ENCODE data around the gene SPON1. TPM values are rescaled to one million over a fixed set of nuclear protein-coding genes. Genes with fewer than 3 reads are reported as not detected.

SPON1 gene
- total RNA-seq, 2 donors from 2014 or later: 9.3 to 26.7 TPM

DNA sequence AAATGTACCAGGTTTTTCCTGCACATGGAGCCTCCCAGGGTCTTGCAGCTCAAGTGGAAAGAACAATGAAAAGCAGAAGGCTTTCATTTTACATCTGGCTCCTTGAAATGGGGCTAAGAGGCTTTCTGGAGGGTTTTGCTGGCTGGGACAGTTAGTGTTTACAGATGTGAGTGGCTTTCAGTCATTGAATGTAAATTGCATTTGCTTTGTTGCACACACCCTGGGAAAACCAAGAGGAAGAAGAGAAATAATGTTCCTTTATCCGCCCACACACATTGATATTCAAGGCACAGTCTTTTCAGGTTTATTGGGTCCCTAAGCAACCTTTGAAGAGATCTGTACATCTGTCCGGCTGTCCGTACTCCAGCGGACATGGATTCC is 144.5 kb downstream of the SPON1 start:
- H3K27ac ChIP-seq: no peak overlapping the region
- ATAC-seq (no peak), DNase-seq (no peak)
- no peaks in the 10 kb centered on the region for H3K4me1 ChIP-seq
- H3K36me3 ChIP-seq (replicated peaks in 1 of 2; ENCODE audit: insufficient read depth in 1 of 2, low read depth in 2 of 2): no peaks in the 10 kb centered on the region
- TF ChIP-seq, protein P1, sequence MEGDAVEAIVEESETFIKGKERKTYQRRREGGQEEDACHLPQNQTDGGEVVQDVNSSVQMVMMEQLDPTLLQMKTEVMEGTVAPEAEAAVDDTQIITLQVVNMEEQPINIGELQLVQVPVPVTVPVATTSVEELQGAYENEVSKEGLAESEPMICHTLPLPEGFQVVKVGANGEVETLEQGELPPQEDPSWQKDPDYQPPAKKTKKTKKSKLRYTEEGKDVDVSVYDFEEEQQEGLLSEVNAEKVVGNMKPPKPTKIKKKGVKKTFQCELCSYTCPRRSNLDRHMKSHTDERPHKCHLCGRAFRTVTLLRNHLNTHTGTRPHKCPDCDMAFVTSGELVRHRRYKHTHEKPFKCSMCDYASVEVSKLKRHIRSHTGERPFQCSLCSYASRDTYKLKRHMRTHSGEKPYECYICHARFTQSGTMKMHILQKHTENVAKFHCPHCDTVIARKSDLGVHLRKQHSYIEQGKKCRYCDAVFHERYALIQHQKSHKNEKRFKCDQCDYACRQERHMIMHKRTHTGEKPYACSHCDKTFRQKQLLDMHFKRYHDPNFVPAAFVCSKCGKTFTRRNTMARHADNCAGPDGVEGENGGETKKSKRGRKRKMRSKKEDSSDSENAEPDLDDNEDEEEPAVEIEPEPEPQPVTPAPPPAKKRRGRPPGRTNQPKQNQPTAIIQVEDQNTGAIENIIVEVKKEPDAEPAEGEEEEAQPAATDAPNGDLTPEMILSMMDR (IDR thresholded peaks at IDR 0.05): no peak
- TF ChIP-seq POLR2A (IDR thresholded peaks at IDR 0.05): no peak
- no peaks in the 10 kb centered on the region for H3K9me3 ChIP-seq
- H3K4me3 ChIP-seq: no peak overlapping the region
- WGBS, 2 donors: 64 to 70% methylated on average over 4 of the region's 4 CpGs
- H3K27me3 ChIP-seq: no peaks in the 10 kb centered on the region
- intact Hi-C loops (cut with DNase I): no loop called here

DNA sequence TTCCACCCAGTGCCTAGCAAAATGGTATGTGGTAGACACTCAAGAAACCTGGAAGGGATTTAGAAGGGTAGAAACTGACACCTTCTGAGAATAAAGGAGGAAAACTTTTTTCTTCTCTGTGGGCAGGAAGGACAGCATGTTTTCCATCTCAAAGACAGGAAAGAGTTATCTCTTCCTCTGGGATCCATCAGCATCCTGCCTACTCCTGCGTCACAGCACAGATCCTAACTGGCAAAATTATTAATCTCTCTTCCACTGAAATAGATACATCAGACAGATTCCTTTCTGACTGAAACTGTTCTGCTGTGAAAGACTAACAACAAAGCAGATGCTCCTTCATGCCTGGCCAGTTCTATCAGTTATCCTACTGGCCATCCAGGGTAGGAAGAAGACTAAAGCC is 147.2 kb downstream of the SPON1 start:
- H3K27ac ChIP-seq: no peak overlapping the region
- DNase-seq: no peak
- WGBS, 2 donors: 85 to 88% methylated on average over 1 of the region's 1 CpG
- no peaks in the 10 kb centered on the region for H3K9me3 ChIP-seq
- intact Hi-C loops (cut with DNase I): no loop called here
- H3K27me3 ChIP-seq: no peaks in the 10 kb centered on the region
- no peak for ATAC-seq
- no peaks in the 10 kb centered on the region for H3K36me3 ChIP-seq (replicated peaks in 1 of 2; ENCODE audit: insufficient read depth in 1 of 2, low read depth in 2 of 2)
- H3K4me1 ChIP-seq: no peaks in the 10 kb centered on the region
- no peak for TF ChIP-seq POLR2A (IDR thresholded peaks at IDR 0.05)
- TF ChIP-seq, protein P1 (IDR thresholded peaks at IDR 0.05): no peak
- H3K4me3 ChIP-seq: no peak overlapping the region

DNA sequence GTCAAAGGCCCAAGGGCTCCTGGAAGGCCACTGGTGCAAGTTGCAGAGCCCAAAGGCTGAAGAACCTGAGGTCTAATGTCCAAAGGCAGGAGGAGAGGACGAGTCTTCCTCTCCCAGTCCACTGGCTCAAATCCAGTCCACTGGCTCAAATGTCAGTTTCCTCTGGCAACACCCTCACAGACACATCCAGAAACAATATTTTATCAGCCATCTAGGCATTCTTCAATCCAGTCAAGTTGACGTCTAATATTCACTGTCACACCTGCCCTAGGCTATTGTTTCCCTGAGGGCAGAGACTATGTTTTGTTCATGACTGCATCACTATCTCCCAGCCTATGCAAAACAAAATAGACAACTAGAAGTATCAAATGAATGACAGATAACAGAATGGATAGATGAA is 148.1 kb downstream of the SPON1 start:
- intact Hi-C loops (cut with DNase I): no loop called here
- Histone ChIP-seq H3K4me1 (no peaks in the 10 kb centered on the region), H3K36me3 (replicated peaks in 1 of 2; ENCODE audit: insufficient read depth in 1 of 2, low read depth in 2 of 2) (no peaks in the 10 kb centered on the region), H3K27me3 (no peaks in the 10 kb centered on the region), H3K27ac (no peak overlapping the region), H3K4me3 (no peak overlapping the region), H3K9me3 (no peaks in the 10 kb centered on the region)
- TF ChIP-seq POLR2A (IDR thresholded peaks at IDR 0.05): no peak
- TF ChIP-seq, protein P1 (IDR thresholded peaks at IDR 0.05): no peak
- WGBS, 2 donors: 65 to 66% methylated on average over 2 of the region's 2 CpGs
- ATAC-seq (no peak), DNase-seq (no peak)

DNA sequence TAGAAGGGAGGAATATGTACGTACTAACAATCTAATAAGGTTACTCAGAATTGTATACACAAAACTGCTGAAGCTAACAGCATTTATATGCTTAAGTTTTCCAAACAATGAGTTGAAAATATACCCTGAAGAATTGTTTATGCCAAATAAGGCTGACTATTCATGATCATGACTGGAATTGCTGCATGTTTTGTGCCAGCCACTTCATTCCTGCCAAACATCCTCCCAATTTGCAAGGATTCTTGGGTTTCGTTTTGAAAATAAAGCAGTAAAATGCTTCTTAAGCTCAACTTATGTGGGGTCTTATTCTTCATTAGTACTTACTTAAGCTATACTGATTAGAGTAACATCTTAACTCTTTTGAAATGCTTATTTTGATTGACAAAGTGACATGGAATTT is 149.0 kb downstream of the SPON1 start:
- no peaks in the 10 kb centered on the region for H3K27me3 ChIP-seq
- H3K9me3 ChIP-seq: no peaks in the 10 kb centered on the region
- TF ChIP-seq POLR2A (IDR thresholded peaks at IDR 0.05): no peak
- TF ChIP-seq, protein P1 (IDR thresholded peaks at IDR 0.05): no peak
- DNase-seq (no peak), ATAC-seq (no peak)
- H3K27ac ChIP-seq: no peak overlapping the region
- no peak overlapping the region for H3K4me3 ChIP-seq
- 48 to 66% methylated on average over 2 of the region's 2 CpGs for WGBS, 2 donors
- no peaks in the 10 kb centered on the region for H3K4me1 ChIP-seq
- no peaks in the 10 kb centered on the region for H3K36me3 ChIP-seq (replicated peaks in 1 of 2; ENCODE audit: insufficient read depth in 1 of 2, low read depth in 2 of 2)
- intact Hi-C loops (cut with DNase I): no loop called here

DNA sequence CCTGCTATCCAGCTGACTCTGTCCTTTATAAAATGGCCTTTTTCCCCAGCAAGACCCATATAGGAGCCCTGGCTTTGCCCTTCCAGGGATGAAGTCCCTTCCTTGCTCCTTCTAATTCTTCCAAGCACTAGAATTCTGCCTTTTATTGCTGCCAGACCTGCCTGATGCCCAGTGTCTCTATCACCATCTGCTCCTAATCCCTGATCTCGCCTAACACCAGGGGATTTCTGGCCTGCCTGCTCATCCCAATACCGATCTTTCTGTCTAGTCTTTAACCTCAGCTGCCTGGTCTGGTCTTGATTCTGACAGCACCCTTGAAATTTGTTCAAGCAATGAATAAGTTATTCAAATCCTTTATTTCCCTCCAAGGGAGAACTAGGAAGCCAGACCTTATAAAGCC is 150.2 kb downstream of the SPON1 start:
- no peak for TF ChIP-seq POLR2A (IDR thresholded peaks at IDR 0.05)
- TF ChIP-seq, protein P1 (IDR thresholded peaks at IDR 0.05): no peak
- no peak for ATAC-seq
- 88 to 92% methylated on average over 2 of the region's 2 CpGs for WGBS, 2 donors

More for the DNA sequence above, 150.2 kb downstream of the SPON1 start:
- H3K27ac ChIP-seq: no peak overlapping the region
- no peak for DNase-seq
- no peaks in the 10 kb centered on the region for H3K27me3 ChIP-seq
- no peaks in the 10 kb centered on the region for H3K36me3 ChIP-seq (replicated peaks in 1 of 2; ENCODE audit: insufficient read depth in 1 of 2, low read depth in 2 of 2)
- no peak overlapping the region for H3K4me3 ChIP-seq
- intact Hi-C loops (cut with DNase I): no loop called here
- no peaks in the 10 kb centered on the region for H3K9me3 ChIP-seq
- peaks cover 3% of the 10 kb centered on the region for H3K4me1 ChIP-seq
